ENCODE results near the gene PCYOX1L.

PCYOX1L gene

DNA sequence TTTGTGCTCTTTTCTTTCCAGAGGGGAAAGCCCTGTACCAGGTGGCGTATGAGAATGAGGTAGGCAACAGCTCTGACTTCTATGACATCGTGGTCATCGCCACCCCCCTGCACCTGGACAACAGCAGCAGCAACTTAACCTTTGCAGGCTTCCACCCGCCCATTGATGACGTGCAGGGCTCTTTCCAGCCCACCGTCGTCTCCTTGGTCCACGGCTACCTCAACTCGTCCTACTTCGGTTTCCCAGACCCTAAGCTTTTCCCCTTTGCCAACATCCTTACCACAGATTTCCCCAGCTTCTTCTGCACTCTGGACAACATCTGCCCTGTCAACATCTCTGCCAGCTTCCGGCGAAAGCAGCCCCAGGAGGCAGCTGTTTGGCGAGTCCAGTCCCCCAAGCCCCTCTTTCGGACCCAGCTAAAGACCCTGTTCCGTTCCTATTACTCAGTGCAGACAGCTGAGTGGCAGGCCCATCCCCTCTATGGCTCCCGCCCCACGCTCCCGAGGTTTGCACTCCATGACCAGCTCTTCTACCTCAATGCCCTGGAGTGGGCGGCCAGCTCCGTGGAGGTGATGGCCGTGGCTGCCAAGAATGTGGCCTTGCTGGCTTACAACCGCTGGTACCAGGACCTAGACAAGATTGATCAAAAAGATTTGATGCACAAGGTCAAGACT lies 10.3 kb downstream of the PCYOX1L start:
- TF ChIP-seq YY1 (IDR thresholded peaks at IDR 0.05; ENCODE audit: low read depth), result no peak
- TF ChIP-seq CREB1 (IDR thresholded peaks at IDR 0.05; ENCODE audit: low read depth), result no peak
- TF ChIP-seq, protein P1, sequence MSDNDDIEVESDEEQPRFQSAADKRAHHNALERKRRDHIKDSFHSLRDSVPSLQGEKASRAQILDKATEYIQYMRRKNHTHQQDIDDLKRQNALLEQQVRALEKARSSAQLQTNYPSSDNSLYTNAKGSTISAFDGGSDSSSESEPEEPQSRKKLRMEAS (IDR thresholded peaks at IDR 0.05), result no peak
- TF ChIP-seq EGR1 (IDR thresholded peaks at IDR 0.05), result no peak
- TF ChIP-seq TCF12 (IDR thresholded peaks at IDR 0.05; ENCODE audit: low read depth), result no peak
- TF ChIP-seq NFIC (IDR thresholded peaks at IDR 0.05), result no peak
- TF ChIP-seq TAF1 (IDR thresholded peaks at IDR 0.05; ENCODE audit: low read depth), result no peak
- TF ChIP-seq EP300 (IDR thresholded peaks at IDR 0.05; ENCODE audit: borderline replicate concordance), result no peak

DNA sequence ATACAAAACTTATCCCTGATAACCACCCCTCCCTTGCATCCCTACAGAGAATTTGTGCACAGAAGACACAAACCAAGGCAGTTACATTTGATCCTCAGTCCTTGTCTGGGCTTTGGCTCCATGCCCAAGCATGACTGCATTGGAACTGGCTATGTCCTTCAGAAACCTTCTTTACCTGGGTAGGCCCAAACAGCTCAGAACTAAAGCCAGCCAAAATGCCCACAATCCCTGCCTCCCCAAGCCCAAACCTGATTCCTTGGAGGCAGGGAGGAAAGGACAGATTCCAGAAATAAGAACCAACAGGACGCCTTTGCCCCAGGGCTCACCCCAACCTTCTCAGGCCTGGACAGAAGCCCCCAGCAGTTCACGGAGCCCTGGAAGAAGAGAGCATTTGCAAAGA lies 13.0 kb downstream of the PCYOX1L start:
- TF ChIP-seq, protein P2, sequence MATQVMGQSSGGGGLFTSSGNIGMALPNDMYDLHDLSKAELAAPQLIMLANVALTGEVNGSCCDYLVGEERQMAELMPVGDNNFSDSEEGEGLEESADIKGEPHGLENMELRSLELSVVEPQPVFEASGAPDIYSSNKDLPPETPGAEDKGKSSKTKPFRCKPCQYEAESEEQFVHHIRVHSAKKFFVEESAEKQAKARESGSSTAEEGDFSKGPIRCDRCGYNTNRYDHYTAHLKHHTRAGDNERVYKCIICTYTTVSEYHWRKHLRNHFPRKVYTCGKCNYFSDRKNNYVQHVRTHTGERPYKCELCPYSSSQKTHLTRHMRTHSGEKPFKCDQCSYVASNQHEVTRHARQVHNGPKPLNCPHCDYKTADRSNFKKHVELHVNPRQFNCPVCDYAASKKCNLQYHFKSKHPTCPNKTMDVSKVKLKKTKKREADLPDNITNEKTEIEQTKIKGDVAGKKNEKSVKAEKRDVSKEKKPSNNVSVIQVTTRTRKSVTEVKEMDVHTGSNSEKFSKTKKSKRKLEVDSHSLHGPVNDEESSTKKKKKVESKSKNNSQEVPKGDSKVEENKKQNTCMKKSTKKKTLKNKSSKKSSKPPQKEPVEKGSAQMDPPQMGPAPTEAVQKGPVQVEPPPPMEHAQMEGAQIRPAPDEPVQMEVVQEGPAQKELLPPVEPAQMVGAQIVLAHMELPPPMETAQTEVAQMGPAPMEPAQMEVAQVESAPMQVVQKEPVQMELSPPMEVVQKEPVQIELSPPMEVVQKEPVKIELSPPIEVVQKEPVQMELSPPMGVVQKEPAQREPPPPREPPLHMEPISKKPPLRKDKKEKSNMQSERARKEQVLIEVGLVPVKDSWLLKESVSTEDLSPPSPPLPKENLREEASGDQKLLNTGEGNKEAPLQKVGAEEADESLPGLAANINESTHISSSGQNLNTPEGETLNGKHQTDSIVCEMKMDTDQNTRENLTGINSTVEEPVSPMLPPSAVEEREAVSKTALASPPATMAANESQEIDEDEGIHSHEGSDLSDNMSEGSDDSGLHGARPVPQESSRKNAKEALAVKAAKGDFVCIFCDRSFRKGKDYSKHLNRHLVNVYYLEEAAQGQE (IDR thresholded peaks at IDR 0.05; ENCODE audit: low read depth), result no peak
- TF ChIP-seq ZBTB7A (IDR thresholded peaks at IDR 0.05; ENCODE audit: low read depth) (no peak), EP300 (IDR thresholded peaks at IDR 0.05; ENCODE audit: borderline replicate concordance) (no peak), TCF12 (IDR thresholded peaks at IDR 0.05; ENCODE audit: low read depth) (no peak), NFIC (IDR thresholded peaks at IDR 0.05) (no peak)

DNA sequence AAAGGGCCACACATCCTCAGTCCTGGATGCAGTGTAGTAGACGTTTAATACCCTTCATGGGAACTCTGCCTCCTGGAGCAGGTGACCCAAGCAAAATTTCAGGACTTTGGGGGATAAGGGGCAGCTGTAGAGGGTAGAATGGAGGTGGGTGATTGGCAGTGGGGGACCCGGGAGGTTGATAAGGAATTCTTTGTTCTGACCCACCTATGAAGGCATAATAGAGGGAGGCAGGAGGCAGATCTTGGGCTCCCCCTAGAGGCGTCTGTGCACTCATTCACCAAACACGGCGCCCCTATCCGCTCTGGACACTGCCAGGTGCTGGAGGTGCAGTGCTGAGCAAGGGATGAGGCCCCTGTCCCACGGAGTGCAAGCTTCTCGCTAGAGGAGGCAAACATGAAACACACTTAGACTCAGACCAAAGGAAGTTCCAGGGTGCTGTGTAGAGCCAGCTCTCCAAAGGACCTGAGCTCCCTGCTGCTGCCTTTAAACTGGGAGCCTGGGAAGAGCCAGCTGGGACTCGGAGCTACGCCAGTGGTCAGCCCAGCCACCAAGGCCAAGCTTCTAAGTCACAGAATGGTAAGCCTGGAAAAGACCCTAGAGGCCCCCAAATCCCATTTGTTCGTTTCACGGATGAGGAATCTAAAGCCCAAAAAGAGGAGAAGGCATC lies 13.6 kb downstream of the PCYOX1L start:
- peak; percentile 83 for TF ChIP-seq RAD21 (IDR thresholded peaks at IDR 0.05; ENCODE audit: low read depth)
- no peak for TF ChIP-seq EGR1 (IDR thresholded peaks at IDR 0.05)

DNA sequence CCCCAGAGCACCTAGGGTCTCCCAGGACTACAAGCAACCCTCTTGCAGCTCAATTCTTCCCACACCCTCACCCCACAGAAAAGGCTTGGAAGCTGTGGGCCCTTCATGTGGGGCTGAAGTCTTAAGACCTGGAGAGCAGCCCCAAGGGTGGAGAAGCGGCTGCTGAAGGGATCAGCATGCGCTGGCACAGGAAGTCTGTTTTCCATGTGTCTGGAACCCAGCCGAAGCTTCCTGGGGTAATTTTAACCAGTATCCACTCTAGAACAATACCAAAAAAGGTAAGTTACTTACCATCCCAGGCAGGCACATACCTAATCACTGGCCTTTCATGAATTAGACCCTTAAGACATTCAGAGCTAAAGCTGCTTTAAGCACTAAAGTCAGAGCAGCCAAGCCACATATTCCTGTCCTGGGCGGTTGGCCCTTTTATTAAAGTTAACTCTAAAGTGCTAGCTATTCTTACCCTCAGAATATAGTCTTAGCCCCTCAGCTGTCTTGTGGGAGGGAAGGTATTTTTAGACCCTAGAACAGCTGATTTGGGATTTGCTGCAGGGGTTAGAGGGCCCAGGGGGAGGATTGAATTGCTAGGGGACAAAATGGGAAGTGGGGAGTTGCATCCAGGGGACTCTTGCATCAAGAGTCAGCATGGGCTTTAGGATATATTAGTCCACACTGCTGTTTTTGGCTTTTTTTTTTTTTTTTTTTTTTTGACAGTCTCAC lies 14.4 kb downstream of the PCYOX1L start:
- TF ChIP-seq TEAD4 (IDR thresholded peaks at IDR 0.05) (no peak), RAD21 (IDR thresholded peaks at IDR 0.05; ENCODE audit: low read depth) (no peak), TAF1 (IDR thresholded peaks at IDR 0.05; ENCODE audit: low read depth) (no peak), NFIC (IDR thresholded peaks at IDR 0.05) (no peak), CREB1 (IDR thresholded peaks at IDR 0.05; ENCODE audit: low read depth) (no peak), ZBTB7A (IDR thresholded peaks at IDR 0.05; ENCODE audit: low read depth) (no peak), EP300 (IDR thresholded peaks at IDR 0.05; ENCODE audit: borderline replicate concordance) (no peak), FOXM1 (IDR thresholded peaks at IDR 0.05; ENCODE audit: borderline replicate concordance, low read depth) (no peak), CEBPB (IDR thresholded peaks at IDR 0.05) (no peak), TCF12 (IDR thresholded peaks at IDR 0.05; ENCODE audit: low read depth) (no peak)
- TF ChIP-seq, protein P1 (IDR thresholded peaks at IDR 0.05), result no peak
- TF ChIP-seq, protein P2 (IDR thresholded peaks at IDR 0.05; ENCODE audit: low read depth), result no peak
- TF ChIP-seq, protein P3, sequence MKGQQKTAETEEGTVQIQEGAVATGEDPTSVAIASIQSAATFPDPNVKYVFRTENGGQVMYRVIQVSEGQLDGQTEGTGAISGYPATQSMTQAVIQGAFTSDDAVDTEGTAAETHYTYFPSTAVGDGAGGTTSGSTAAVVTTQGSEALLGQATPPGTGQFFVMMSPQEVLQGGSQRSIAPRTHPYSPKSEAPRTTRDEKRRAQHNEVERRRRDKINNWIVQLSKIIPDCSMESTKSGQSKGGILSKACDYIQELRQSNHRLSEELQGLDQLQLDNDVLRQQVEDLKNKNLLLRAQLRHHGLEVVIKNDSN (IDR thresholded peaks at IDR 0.05), result no peak

DNA sequence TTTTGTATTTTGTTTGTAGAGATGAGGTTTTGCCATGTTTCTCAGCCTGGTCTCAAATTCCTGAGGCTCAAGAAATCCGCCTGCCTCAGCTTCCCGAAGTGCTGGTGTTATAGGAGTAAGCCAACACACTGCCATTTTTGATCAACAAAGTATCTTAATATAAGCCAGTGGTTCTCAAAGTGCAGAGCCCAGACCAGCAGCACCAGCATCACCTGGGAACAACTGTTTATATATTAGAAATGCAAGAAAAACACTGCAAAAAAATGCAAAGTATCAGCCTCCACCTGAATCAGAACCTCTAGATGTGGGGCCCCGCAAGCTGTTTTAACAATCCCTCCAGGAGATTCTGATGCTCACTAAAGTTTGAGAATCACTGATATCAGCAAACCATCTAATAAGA lies 15.1 kb downstream of the PCYOX1L start:
- no peak for TF ChIP-seq CREB1 (IDR thresholded peaks at IDR 0.05; ENCODE audit: low read depth)
- no peak for TF ChIP-seq TAF1 (IDR thresholded peaks at IDR 0.05; ENCODE audit: low read depth)

GRCh38 chr5:149374303-149374702 lies 16.5 kb downstream of the PCYOX1L start:
- TF ChIP-seq, protein P1 (IDR thresholded peaks at IDR 0.05), result no peak
- no peak for TF ChIP-seq ZBTB7A (IDR thresholded peaks at IDR 0.05; ENCODE audit: low read depth)
- TF ChIP-seq, protein P2 (IDR thresholded peaks at IDR 0.05; ENCODE audit: low read depth), result no peak
- TF ChIP-seq TEAD4 (IDR thresholded peaks at IDR 0.05), result no peak
- no peak for TF ChIP-seq FOXM1 (IDR thresholded peaks at IDR 0.05; ENCODE audit: borderline replicate concordance, low read depth)
